RPMI8226 (cell line): Measurements from ENCODE around the gene TMED6.
"Not testable (repeated sequence)": the region's sequence is repeated elsewhere in the genome, so short reads cannot be mapped to it uniquely, and the experiment has no call there.

Experiments used
- DNase-seq: peaks from one replicate; pipeline ENCODE4 v3.0.0-alpha.2; 2015

TMED6 gene

DNA sequence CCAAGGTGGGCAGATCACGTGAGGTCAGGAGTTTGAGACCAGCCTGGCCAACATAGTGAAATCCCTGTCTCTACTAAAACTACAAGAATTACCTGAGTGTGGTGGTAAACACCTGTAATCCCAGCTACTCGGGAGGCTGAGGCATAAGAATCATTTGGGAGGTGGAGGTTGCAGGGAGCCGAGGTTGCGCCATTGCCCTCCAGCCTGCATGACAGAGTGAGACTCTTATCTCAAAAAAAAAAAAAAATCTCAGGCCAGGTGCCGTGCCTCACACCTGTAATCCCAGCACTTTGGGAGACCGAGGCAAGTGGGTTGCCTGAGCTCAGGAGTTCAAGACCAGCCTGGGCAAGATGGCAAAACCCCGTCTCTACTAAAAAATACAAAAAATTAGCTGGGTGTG is 54.8 kb downstream of the TMED6 start:
- not testable (repeated sequence) for DNase-seq

DNA sequence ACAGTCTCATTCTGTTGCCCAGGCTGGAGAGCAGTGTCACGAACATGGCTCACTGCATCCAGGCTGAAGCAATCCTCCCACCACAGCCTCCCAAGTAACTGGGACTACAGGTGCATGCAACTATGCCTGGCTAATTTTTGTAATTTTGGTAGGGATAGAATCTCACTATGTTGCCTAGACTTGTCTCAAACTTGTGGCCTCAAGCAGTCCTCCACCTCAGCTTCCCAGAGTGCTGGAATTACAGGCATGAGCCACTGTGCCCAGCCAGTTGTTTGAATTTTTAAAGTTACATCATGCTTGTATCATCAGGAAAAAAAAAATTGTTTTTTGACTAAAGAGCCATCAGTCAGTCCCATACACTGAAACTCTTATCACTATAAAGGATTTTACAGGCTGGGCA is 57.5 kb downstream of the TMED6 start:
- DNase-seq, result no peak

DNA sequence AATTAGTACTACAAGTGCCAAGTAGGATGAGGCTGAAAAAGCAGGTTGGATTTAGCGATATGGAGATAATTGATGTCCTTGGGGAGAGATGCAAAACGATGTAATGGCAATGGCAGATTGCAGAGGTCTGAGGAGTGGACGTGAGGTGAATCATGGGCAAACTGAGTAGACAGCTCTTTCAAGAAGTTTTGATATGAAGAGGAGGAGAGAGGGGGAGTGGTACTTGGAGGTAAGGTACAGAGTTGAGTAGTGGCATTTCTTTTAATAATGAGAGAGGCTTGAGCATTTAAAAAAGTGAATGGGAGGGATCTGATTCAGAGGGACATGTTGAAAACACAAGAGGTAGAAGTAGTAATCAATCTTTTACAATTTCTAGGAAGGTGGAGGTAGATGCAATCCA is 58.2 kb downstream of the TMED6 start:
- no peak for DNase-seq
